Activated T-helper 1 cell treated with Interleukin-2 at 50 U/mL for 16 hours (primary cell): ENCODE results near the gene NECTIN2.
"Not testable (repeated sequence)": the region's sequence is repeated elsewhere in the genome, so short reads cannot be mapped to it uniquely, and the experiment has no call there.

Source experiments
- DNase-seq: peaks from one replicate; pipeline ENCODE4 v3.0.0-alpha.2; 2020; ENCODE audit warnings: low read depth

Gene NECTIN2

GRCh38 chr19:44851427-44851826 lies 5.3 kb downstream of the NECTIN2 start:
- DNase-seq = no peak

- no peak for DNase-seq
Observed at GRCh38 chr19:44855606-44856005, 9.5 kb downstream of the NECTIN2 start.

- DNase-seq = no peak
Observed at GRCh38 chr19:44856421-44857083, 10.5 kb downstream of the NECTIN2 start.

- no peak for DNase-seq
Observed at GRCh38 chr19:44857837-44858236, 11.7 kb downstream of the NECTIN2 start.

- DNase-seq = not testable (repeated sequence)
Observed at GRCh38 chr19:44861576-44861975, 15.5 kb downstream of the NECTIN2 start.

- no peak for DNase-seq
Observed at GRCh38 chr19:44863990-44864389, 17.9 kb downstream of the NECTIN2 start.

GRCh38 chr19:44865196-44865767 lies 19.2 kb downstream of the NECTIN2 start:
- DNase-seq = no peak

GRCh38 chr19:44866664-44867063 lies 20.6 kb downstream of the NECTIN2 start:
- DNase-seq = no peak

- no peak for DNase-seq
Observed at GRCh38 chr19:44867578-44867977, 21.5 kb downstream of the NECTIN2 start.

- no peak for DNase-seq
Observed at GRCh38 chr19:44869733-44870470, 23.8 kb downstream of the NECTIN2 start.

GRCh38 chr19:44871809-44872208 lies 25.7 kb downstream of the NECTIN2 start:
- DNase-seq = no peak

GRCh38 chr19:44872661-44873060 lies 26.6 kb downstream of the NECTIN2 start:
- no peak for DNase-seq

GRCh38 chr19:44874317-44874716 lies 28.2 kb downstream of the NECTIN2 start:
- no peak for DNase-seq

GRCh38 chr19:44875666-44876451 lies 29.8 kb downstream of the NECTIN2 start:
- DNase-seq = no peak

- no peak for DNase-seq
Observed at GRCh38 chr19:44876930-44877535, 30.9 kb downstream of the NECTIN2 start.

- no peak for DNase-seq
Observed at GRCh38 chr19:44878120-44878865, 32.2 kb downstream of the NECTIN2 start.

- DNase-seq = no peak
Observed at GRCh38 chr19:44879309-44880065, 33.4 kb downstream of the NECTIN2 start.

GRCh38 chr19:44882063-44882462 lies 36.0 kb downstream of the NECTIN2 start:
- no peak for DNase-seq

- not testable (repeated sequence) for DNase-seq
Observed at GRCh38 chr19:44882619-44883397, 36.7 kb downstream of the NECTIN2 start.

GRCh38 chr19:44883922-44884321 lies 37.8 kb downstream of the NECTIN2 start:
- no peak for DNase-seq
